HG03135 (cell line): ENCODE data around the gene GLT6D1.
"Not testable (repeated sequence)": the region's sequence is repeated elsewhere in the genome, so short reads cannot be mapped to it uniquely, and the experiment has no call there.

Source experiments
- ATAC-seq: cut with Tn5 transposase; IDR thresholded peaks from one replicate; pipeline ENCODE4 v1.9.1; 2021; ENCODE audit warnings: mild to moderate bottlenecking, moderate library complexity; ENCODE audit not compliant: unreplicated experiment

The GLT6D1 gene

GRCh38 chr9:135665795-135666189, 26.5 kb upstream of the GLT6D1 start:
- no peak for ATAC-seq

DNA sequence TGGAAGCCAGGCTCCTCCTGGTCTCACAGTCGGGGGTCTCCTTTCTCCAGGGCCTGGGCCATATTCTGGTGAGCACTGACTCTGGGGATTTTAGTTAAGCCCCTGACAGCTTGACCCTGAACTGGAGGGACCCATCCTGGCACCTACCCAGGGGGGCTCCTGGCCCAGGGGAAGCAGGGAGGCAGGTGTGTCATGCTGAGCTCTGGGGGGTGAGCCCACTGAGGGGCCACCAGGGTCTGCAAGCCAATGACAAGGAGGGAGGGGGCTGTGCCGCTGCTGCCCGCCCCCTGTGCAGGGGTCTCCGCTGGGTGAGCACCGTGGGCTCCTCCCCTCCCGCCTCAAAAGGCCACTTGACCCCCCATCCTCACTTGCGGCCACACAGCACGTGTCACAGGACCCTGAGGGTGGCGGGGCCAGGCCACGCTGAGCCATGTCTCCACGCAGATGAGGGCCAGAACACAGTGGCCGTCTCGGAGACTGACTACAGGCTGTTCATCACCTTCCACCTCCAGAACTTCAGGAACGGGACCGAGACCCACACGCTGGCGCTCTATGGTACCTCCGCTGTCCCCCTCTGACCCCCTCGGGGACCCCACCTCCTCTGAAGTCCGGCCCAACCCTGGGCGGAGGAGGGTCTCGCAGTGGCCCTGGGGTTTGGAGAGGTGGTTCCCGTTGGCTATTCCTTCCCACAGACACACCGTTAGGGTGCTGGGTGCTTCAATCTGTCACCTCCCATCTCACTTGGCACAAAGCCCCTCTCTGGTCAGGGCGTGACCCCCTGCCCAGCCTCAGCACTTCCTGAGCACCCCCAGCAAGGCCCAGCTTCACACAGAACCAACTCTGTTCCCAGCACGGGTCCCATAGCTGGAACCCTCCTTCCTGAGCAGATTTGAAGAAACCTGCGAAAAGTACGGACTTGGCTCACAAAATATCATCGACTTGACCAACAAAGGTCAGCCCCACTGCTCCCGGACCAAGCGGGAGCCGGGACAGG, 25.8 kb upstream of the GLT6D1 start:
- ATAC-seq: no peak

- no peak for ATAC-seq
Measured at GRCh38 chr9:135664266-135664665, 24.9 kb upstream of the GLT6D1 start.

DNA sequence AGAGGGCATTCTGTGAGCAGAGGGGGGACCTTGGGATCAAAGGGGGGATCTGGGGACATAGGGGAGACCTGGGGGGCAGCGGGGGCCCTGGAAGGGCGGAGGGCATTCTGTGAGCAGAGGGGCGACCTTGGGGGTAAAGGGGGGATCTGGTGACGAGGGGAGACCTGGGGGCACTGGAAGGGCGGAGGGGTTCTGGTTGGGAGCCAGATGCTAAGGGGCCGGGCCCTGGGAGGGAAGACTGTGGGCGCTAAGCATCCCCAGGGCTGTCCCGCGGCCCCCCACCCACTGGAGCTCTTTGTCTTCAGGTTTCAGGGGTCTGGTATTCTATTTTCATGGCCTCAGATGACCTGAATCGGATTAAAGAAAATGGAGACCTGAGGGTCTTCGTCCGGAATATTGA, 24.5 kb upstream of the GLT6D1 start:
- ATAC-seq: no peak

DNA sequence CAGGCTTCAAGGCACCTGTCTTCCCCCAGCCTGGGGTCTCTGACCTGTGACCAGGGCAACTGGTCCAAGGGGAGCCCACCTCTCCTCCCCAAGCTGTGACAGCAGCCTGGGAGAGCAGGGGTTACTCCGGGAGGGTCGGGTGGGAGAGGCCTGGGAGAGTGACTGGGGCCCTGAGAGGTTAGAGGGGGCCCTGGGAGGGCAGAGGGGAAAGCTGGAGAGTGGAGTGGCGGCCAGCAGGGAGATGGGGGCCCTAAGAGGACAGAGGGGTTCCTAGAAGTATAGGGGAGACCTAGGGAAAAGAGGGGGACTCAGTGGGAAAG, 24.1 kb upstream of the GLT6D1 start:
- no peak for ATAC-seq

DNA sequence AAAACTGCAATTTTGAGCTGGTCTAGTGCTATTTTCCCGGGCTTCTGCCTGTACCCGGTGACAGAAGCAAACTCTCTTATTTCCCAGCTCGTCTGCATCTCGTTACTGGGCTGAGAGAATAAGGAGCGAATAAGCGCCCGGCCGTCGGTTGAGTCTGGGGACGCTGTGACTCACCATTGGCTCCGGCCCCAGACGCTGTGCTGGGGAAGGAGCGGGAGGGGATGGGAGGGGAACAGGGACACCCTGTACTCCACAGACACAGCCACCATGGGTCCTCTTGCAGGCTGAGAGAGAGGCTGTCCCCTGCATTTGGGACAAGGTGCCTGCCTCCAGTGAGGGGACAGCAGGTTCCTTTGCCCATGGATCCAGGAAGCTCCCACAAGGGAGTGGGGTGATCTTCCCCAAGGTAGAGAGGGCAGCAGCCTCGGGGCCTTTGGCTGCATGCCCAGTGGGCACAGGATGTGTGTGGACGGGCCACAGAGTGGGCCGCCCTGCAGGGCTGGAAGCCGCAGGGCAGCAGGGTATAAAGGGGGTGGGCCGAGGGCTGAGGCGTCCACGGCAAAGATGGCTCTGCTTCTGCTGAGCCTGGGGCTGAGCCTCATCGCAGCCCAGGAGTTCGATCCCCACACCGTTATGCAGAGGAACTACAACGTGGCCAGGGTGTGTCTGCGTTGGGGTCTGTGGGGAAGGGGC, 23.6 kb upstream of the GLT6D1 start, which contains the start of gene LCN9:
LCN9 (plus strand) TSS at position 552 of the 693 bp plus-strand sequence; CDS start at position 565, 13 bp downstream.
- no peak for ATAC-seq

DNA sequence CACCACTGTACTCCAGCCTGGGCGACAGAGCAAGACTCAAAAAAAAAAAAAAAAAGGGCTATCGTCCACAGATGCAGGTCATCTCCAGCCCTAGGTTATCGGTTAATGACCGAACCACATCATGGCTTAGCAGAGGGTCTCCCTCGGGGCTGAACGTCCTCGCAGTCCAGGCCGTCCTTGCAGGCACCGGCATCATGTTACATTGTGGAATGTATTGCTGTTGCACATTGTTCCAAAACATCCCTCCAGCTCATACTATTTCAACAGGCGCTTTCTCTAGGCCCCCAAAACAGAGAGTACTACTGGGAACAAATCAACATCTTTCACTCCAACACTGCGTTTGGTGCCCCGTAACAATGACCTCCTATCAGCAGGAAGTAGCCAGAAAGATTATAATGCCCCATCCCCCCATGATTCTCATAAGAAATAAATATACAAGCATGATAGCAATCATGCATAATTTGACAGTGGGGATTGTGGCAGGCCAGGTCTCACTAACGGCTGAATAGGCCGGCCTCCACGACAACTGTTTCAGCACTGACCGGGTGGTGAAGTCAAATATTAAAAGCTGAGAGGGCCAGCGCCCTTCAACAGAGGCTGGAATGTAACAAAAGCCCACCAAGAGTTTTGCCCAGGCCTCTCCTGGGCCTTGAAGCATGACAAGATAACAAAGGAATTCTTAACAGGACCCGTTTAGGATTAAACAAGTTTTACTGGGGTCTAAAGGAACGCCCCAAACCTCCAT, 22.6 kb upstream of the GLT6D1 start:
- ATAC-seq: no peak

- no peak for ATAC-seq
Measured at GRCh38 chr9:135660407-135660806, 21.1 kb upstream of the GLT6D1 start.

GRCh38 chr9:135659252-135659651, 19.9 kb upstream of the GLT6D1 start:
- ATAC-seq: no peak

DNA sequence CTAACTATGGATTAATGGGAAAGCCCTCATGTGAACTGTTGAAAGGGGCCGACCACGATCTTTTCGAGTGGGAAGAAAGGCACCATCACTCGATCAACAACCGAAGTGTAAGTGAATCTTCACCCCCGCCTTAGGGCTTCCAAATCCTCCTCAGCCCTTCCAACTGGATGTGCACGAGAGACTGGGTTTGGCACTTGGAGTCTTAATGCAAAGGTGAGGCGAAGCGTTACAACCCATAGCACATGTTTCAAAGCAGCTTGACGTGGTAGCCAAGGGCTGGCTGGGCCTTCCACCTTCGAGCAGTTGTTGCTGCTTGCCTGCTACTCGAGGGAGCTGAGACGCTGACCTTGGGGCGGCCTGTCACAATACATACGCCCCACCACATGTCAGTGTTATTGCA, 18.1 kb upstream of the GLT6D1 start:
- ATAC-seq: no peak

DNA sequence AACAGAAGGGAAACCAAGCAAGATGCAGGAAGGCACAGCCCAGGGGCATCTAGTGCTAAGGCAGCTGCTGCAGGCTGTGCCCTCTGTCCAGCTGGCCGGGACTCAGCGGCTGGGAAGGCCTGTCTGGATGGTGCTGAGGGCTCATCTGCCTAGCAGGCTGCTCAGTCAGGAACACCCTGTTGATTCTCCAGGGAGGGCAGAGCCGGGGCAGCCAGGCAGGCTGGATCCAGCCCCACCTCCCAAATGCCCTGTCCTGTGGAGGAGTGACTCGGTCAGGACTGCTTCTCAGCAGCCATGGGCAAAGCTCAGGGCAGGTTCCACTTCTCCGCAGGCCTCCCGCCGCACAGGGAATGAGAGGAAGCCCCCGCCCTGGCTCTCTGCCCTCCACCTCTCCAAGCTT, 16.0 kb upstream of the GLT6D1 start:
- no peak for ATAC-seq

GRCh38 chr9:135650408-135650807, 11.1 kb upstream of the GLT6D1 start:
- ATAC-seq: no peak

GRCh38 chr9:135649508-135649907, 10.2 kb upstream of the GLT6D1 start:
- ATAC-seq: no peak

GRCh38 chr9:135648494-135649410, 9.4 kb upstream of the GLT6D1 start:
- no peak for ATAC-seq

- no peak for ATAC-seq
Measured at GRCh38 chr9:135647884-135648283, 8.5 kb upstream of the GLT6D1 start.

GRCh38 chr9:135644631-135645218, 5.4 kb upstream of the GLT6D1 start:
- no peak for ATAC-seq

DNA sequence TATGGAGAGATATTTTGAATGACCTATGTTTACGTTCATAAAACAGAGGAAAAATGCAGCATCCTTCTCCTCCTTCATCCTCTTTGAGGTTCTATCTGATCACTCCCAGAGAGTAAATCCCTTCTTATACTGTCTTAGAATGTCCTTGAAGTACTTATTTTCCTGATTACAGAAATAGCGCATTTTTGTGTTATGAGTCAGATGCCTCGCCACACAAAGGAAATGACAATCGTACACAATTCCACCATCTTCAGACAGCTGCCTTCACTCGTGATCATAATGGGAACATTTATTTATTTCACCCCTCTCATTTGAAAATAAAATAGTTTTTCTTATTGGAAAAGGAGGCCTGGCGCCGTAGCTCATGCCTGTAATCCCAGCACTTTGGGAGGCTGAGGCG, 2.4 kb upstream of the GLT6D1 start:
- ATAC-seq: no peak

DNA sequence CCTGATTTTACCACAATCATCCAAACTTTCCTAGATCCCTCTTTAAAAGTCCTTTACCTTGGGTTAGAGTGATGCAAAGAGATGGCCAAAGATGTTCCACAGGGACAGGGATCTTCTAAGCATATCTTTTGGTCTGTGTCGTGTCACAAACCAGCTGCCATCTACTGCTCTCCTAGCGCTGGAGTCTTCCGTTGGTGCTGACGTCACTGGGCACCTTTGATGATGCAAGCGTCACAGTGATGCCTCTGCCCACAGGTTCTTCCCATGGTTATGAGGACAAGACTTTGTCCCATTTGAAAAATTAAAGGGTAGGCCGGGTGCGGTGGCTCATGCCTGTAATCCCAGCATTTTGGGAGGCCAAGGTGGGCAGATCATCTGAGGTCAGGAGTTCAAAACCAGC, 1.7 kb upstream of the GLT6D1 start:
- no peak for ATAC-seq

DNA sequence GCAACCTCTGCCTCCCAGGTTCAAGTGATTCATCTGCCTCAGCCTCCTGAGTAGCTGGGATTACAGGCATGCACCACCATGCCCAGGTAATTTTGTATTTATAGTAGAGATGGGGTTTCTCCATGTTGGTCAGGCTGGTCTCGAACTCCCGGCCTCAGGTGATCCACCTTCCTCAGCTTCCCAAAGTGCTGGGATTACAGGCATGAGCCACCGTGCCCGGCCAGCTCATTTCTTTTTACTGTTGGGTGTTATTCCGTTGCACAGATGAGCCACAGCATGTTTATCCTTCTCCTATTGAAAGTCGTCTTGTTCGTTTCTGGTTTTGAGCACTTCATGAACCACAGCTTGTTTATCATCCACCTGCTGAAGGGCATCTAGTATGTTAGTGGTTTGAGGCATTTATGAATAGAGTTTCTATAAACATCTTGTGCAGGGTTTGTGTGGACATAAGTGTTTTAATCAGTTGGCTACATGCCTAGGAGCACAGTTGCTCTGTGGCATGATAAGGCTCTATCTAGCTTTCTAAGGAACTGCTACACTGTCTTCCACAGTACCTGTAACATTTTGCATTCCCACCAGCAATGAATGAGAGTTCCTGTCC, 2.3 kb downstream of the GLT6D1 start:
- ATAC-seq: not testable (repeated sequence)

- ATAC-seq: no peak
Measured at GRCh38 chr9:135632841-135633240, 6.5 kb downstream of the GLT6D1 start.
